GM23338 (cell line): ENCODE results near the gene ZNF648. TPM values are rescaled to one million over a fixed set of nuclear protein-coding genes. Genes with fewer than 3 reads are reported as not detected.

Source experiments
- ATAC-seq: fragments of 200-7000 bp; cut with Tn5 transposase; 3 replicates; pipeline ENCODE4 v1.9.1; 2020
- DNase-seq: peaks from one replicate; pipeline ENCODE4 v3.0.0-alpha.2; 2015; ENCODE audit warnings: low spot score
- H2AFZ ChIP-seq: fragments of 200-600 bp; sonication (generic); 2 replicates; pipeline ENCODE4 v1.8.0; 2016; ENCODE audit warnings: antibody characterized with exemption, mild to moderate bottlenecking, moderate library complexity
- H3F3A ChIP-seq: fragments of 200-600 bp; sonication (generic); replicated peaks from 2 replicates; pipeline ENCODE4 v1.8.0; 2017; ENCODE audit warnings: antibody characterized with exemption, mixed run types, low read depth
- H3K27ac ChIP-seq: fragments of 200-600 bp; sonication (generic); 2 replicates; pipeline ENCODE4 v1.6.1; 2016; ENCODE audit warnings: low read depth
- H3K27me3 ChIP-seq: fragments of 200-600 bp; sonication (generic); 2 replicates; pipeline ENCODE4 v1.8.0; 2016; ENCODE audit warnings: mild to moderate bottlenecking, mixed run types, moderate library complexity; ENCODE audit not compliant: insufficient read depth
- H3K36me3 ChIP-seq: fragments of 200-600 bp; sonication (generic); 2 replicates; pipeline ENCODE4 v1.8.0; 2016; ENCODE audit warnings: mild to moderate bottlenecking; ENCODE audit not compliant: insufficient read depth
- H3K4me1 ChIP-seq: fragments of 200-600 bp; sonication (generic); 2 replicates; pipeline ENCODE4 v1.8.0; 2016; ENCODE audit warnings: mild to moderate bottlenecking, moderate library complexity; ENCODE audit not compliant: insufficient read depth
- H3K4me2 ChIP-seq: fragments of 200-600 bp; sonication (generic); 2 replicates; pipeline ENCODE4 v1.7.1; 2017; ENCODE audit warnings: mixed run types
- H3K4me3 ChIP-seq: fragments of 200-600 bp; sonication (generic); 2 replicates; pipeline ENCODE4 v1.6.1; 2016; ENCODE audit warnings: mixed run types
- H3K79me2 ChIP-seq: fragments of 200-600 bp; sonication (generic); replicated peaks from 2 replicates; pipeline ENCODE4 v1.8.0; 2017; ENCODE audit warnings: mild to moderate bottlenecking; ENCODE audit not compliant: insufficient read depth
- H3K9me2 ChIP-seq: fragments of 200-600 bp; sonication (generic); 2 replicates; pipeline ENCODE4 v1.8.0; 2017; ENCODE audit not compliant: insufficient read depth
- H4K20me1 ChIP-seq: fragments of 200-600 bp; sonication (generic); replicated peaks from 2 replicates; pipeline ENCODE4 v1.8.0; 2017; ENCODE audit warnings: mild to moderate bottlenecking; ENCODE audit not compliant: insufficient read depth
- H3K27ac Mint-ChIP-seq: 2 replicates; pipeline ENCODE4 v1.8.0; 2020; ENCODE audit warnings: inconsistent platforms, mild to moderate bottlenecking, moderate library complexity, mixed read lengths
- H3K27me3 Mint-ChIP-seq: 3 replicates; pipeline ENCODE4 v1.8.0; 2022; ENCODE audit warnings: low read depth, mild to moderate bottlenecking, moderate library complexity, mixed read lengths, inconsistent platforms; ENCODE audit not compliant: insufficient read depth, poor library complexity
- H3K36me3 Mint-ChIP-seq: 3 replicates; pipeline ENCODE4 v1.8.0; 2021; ENCODE audit warnings: low read depth, mild to moderate bottlenecking, inconsistent platforms, moderate library complexity, mixed read lengths
- H3K4me1 Mint-ChIP-seq: 3 replicates; pipeline ENCODE4 v1.8.0; 2020; ENCODE audit warnings: mild to moderate bottlenecking, inconsistent platforms, mixed read lengths
- H3K4me3 Mint-ChIP-seq: 3 replicates; pipeline ENCODE4 v1.8.0; 2021; ENCODE audit warnings: moderate library complexity, mild to moderate bottlenecking, inconsistent platforms, mixed read lengths
- H3K9me3 Mint-ChIP-seq: 3 replicates; pipeline ENCODE4 v1.8.0; 2020; ENCODE audit warnings: moderate library complexity, mild to moderate bottlenecking, inconsistent platforms, mixed read lengths
- CREB1 ChIP-seq: fragments of 250-450 bp; sonication (Bioruptor Pico); IDR thresholded peaks from 2 replicates; pipeline ENCODE4 v1.5.0; 2020; ENCODE audit warnings: low read depth, mild to moderate bottlenecking, moderate library complexity
- EZH2 ChIP-seq: fragments of 200-600 bp; sonication (generic); IDR thresholded peaks from one replicate; pipeline ENCODE4 v1.8.0; 2017; ENCODE audit warnings: antibody characterized with exemption, mild to moderate bottlenecking, low read depth; ENCODE audit not compliant: unreplicated experiment
- EZH2phosphoT487 ChIP-seq: fragments of 200-600 bp; sonication (generic); IDR thresholded peaks from one replicate; pipeline ENCODE4 v1.8.1; 2018; ENCODE audit warnings: antibody characterized with exemption; ENCODE audit not compliant: unreplicated experiment
- JUNB ChIP-seq: IDR thresholded peaks from one replicate; pipeline ENCODE4 v1.6.1; 2016; ENCODE audit warnings: antibody characterized with exemption; ENCODE audit not compliant: unreplicated experiment
- NANOG ChIP-seq: IDR thresholded peaks from 2 replicates; pipeline ENCODE4 v1.6.1; 2016; ENCODE audit warnings: antibody characterized with exemption, borderline replicate concordance
- POLR2AphosphoS5 ChIP-seq: IDR thresholded peaks from 2 replicates; pipeline ENCODE4 v1.6.1; 2016; ENCODE audit warnings: antibody characterized with exemption, low read depth
- REST ChIP-seq: IDR thresholded peaks from one replicate; pipeline ENCODE4 v1.6.1; 2018; ENCODE audit warnings: antibody characterized with exemption; ENCODE audit not compliant: unreplicated experiment
- STAT1 ChIP-seq: IDR thresholded peaks from one replicate; pipeline ENCODE4 v1.6.1; 2016; ENCODE audit warnings: antibody characterized with exemption; ENCODE audit not compliant: unreplicated experiment
- ZNF114 ChIP-seq: fragments of 250-450 bp; sonication (Bioruptor Pico); IDR thresholded peaks from 2 replicates; pipeline ENCODE4 v1.5.0; 2020; ENCODE audit warnings: mild to moderate bottlenecking, moderate library complexity
- ZNF331 ChIP-seq: fragments of 250-450 bp; sonication (Bioruptor Pico); IDR thresholded peaks from 2 replicates; pipeline ENCODE4 v1.5.0; 2020; ENCODE audit warnings: low read depth, mild to moderate bottlenecking, moderate library complexity
- polyA plus RNA-seq: library from polyadenylated mRNA; unstranded; fragments of >200 nt; fragmentation: Nextera tagmentation; extraction: Ambion mirVana; gene quantifications from 2 replicates; pipeline ENCODE4 v1.2.1, GENCODE V29; 2016
- total RNA-seq: library from RNA; depleted of rRNA; stranded (reverse); fragments of >200 nt; shearing (Covaris generic); gene quantifications from 2 replicates; pipeline ENCODE4 v1.2.3, GENCODE V29; 2014
- TF ChIP-seq, protein P1 (sequence below): fragments of 250-450 bp; sonication (Bioruptor Pico); IDR thresholded peaks from 2 replicates; pipeline ENCODE4 v1.5.0; 2020; ENCODE audit warnings: mild to moderate bottlenecking, moderate library complexity
- TF ChIP-seq, protein P2 (sequence below): IDR thresholded peaks from 2 replicates; pipeline ENCODE4 v1.6.1; 2016; ENCODE audit warnings: antibody characterized with exemption

Gene ZNF648
- total and polyA plus RNA-seq, 2 experiments from 2014 or later = 0.24 to 1.2 TPM

- DNase-seq = peak; percentile 94
- peak overlapping the region; percentile 46 for H3K4me2 ChIP-seq
- ATAC-seq = peak; percentile 100
Observed at GRCh38 chr1:182101415-182102042, 40.0 kb upstream of the ZNF648 start.

More at GRCh38 chr1:182101415-182102042, 40.0 kb upstream of the ZNF648 start:
- Histone ChIP-seq H3F3A (no peaks in the 10 kb centered on the region), H4K20me1 (no peaks in the 10 kb centered on the region), H3K4me1 (peaks cover 17% of the 10 kb centered on the region; the same call in 1 of the 2 replicates), H3K27ac (peak overlapping the region; percentile 98), H3K27me3 (no peaks in the 10 kb centered on the region), H3K36me3 (no peaks in the 10 kb centered on the region), H3K4me3 (no peak overlapping the region), H3K9me2 (peaks cover 10% of the 10 kb centered on the region), H3K79me2 (no peaks in the 10 kb centered on the region), H2AFZ (no peak overlapping the region)
- TF ChIP-seq POLR2AphosphoS5 = peak; percentile 15; the same call in 1 of the 2 replicates
- no peak; the same call in 1 of the 2 replicates for TF ChIP-seq ZNF114 (CRISPR knock-in tag)
- no peak for TF ChIP-seq ZNF331 (CRISPR knock-in tag)
- no peak for TF ChIP-seq EZH2
- TF ChIP-seq, protein P1, sequence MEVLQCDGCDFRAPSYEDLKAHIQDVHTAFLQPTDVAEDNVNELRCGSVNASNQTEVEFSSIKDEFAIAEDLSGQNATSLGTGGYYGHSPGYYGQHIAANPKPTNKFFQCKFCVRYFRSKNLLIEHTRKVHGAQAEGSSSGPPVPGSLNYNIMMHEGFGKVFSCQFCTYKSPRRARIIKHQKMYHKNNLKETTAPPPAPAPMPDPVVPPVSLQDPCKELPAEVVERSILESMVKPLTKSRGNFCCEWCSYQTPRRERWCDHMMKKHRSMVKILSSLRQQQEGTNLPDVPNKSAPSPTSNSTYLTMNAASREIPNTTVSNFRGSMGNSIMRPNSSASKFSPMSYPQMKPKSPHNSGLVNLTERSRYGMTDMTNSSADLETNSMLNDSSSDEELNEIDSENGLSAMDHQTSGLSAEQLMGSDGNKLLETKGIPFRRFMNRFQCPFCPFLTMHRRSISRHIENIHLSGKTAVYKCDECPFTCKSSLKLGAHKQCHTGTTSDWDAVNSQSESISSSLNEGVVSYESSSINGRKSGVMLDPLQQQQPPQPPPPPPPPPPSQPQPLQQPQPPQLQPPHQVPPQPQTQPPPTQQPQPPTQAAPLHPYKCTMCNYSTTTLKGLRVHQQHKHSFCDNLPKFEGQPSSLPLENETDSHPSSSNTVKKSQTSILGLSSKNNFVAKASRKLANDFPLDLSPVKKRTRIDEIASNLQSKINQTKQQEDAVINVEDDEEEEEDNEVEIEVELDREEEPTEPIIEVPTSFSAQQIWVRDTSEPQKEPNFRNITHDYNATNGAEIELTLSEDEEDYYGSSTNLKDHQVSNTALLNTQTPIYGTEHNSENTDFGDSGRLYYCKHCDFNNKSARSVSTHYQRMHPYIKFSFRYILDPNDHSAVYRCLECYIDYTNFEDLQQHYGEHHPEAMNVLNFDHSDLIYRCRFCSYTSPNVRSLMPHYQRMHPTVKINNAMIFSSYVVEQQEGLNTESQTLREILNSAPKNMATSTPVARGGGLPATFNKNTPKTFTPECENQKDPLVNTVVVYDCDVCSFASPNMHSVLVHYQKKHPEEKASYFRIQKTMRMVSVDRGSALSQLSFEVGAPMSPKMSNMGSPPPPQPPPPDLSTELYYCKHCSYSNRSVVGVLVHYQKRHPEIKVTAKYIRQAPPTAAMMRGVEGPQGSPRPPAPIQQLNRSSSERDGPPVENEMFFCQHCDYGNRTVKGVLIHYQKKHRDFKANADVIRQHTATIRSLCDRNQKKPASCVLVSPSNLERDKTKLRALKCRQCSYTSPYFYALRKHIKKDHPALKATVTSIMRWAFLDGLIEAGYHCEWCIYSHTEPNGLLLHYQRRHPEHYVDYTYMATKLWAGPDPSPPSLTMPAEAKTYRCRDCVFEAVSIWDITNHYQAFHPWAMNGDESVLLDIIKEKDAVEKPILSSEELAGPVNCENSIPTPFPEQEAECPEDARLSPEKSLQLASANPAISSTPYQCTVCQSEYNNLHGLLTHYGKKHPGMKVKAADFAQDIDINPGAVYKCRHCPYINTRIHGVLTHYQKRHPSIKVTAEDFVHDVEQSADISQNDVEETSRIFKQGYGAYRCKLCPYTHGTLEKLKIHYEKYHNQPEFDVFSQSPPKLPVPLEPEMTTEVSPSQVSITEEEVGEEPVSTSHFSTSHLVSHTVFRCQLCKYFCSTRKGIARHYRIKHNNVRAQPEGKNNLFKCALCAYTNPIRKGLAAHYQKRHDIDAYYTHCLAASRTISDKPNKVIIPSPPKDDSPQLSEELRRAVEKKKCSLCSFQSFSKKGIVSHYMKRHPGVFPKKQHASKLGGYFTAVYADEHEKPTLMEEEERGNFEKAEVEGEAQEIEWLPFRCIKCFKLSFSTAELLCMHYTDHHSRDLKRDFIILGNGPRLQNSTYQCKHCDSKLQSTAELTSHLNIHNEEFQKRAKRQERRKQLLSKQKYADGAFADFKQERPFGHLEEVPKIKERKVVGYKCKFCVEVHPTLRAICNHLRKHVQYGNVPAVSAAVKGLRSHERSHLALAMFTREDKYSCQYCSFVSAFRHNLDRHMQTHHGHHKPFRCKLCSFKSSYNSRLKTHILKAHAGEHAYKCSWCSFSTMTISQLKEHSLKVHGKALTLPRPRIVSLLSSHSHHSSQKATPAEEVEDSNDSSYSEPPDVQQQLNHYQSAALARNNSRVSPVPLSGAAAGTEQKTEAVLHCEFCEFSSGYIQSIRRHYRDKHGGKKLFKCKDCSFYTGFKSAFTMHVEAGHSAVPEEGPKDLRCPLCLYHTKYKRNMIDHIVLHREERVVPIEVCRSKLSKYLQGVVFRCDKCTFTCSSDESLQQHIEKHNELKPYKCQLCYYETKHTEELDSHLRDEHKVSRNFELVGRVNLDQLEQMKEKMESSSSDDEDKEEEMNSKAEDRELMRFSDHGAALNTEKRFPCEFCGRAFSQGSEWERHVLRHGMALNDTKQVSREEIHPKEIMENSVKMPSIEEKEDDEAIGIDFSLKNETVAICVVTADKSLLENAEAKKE (CRISPR knock-in tag) = peak; percentile 73; the same call in 1 of the 2 replicates
- no peak for TF ChIP-seq STAT1
- TF ChIP-seq JUNB = no peak
- TF ChIP-seq, protein P2, sequence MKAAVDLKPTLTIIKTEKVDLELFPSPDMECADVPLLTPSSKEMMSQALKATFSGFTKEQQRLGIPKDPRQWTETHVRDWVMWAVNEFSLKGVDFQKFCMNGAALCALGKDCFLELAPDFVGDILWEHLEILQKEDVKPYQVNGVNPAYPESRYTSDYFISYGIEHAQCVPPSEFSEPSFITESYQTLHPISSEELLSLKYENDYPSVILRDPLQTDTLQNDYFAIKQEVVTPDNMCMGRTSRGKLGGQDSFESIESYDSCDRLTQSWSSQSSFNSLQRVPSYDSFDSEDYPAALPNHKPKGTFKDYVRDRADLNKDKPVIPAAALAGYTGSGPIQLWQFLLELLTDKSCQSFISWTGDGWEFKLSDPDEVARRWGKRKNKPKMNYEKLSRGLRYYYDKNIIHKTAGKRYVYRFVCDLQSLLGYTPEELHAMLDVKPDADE = no peak
- TF ChIP-seq NANOG = peak; percentile 91; the same call in 1 of the 2 replicates
- TF ChIP-seq CREB1 (CRISPR knock-in tag) = peak; percentile 63
- no peak for TF ChIP-seq EZH2phosphoT487
- TF ChIP-seq REST = no peak
- Mint-ChIP-seq H3K4me1 (peaks cover 32% of the 10 kb centered on the region), H3K9me3 (peaks cover 21% of the 10 kb centered on the region; the same call in 2 of the 3 replicates), H3K27ac (peak overlapping the region; percentile 99), H3K4me3 (peak overlapping the region; percentile 57), H3K36me3 (peaks cover 21% of the 10 kb centered on the region), H3K27me3 (peaks cover 5% of the 10 kb centered on the region)
